ENCODE results near the gene TBC1D2. TPM values are rescaled to one million over a fixed set of nuclear protein-coding genes. Genes with fewer than 3 reads are reported as not detected.

Gene TBC1D2
- polyA plus RNA-seq, 2 of the 4 experiments (the other 2 are of a cell fraction), result 3.3 to 7.3 TPM

DNA sequence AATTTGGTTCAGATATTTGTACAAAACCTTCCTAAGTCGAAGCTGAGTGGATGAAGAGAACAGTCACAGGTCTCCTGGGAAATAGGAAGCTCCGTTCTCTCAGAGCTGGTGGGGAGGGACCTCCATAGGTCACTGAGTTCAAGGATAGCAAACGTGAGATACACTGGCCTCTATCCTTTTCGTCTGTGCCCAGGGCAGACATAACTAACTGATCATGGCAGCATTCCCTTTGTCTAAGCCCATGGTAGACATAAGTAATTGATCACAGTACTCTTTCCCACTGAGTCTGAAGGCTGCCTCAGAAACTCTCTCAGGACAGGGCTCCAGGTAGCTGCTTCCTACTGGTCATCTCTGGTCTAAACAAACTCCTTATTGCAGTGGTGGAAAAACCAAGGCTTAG, 50.8 kb downstream of the TBC1D2 start:
- WGBS (ENCODE audit: missing lambda C conversion rate), result 34% methylated on average over 4 of the region's 4 CpGs
- H3K27ac ChIP-seq, result no peak overlapping the region
- DNase-seq (ENCODE audit: low read depth in 1 of 2, low spot score in 1 of 2) (no peak), ATAC-seq (no peak), FAIRE-seq (no peak)
- CTCF ChIA-PET, result interaction anchor here (0.7 to 8.2 kb wide), 22 partner anchors 9 to 592 kb away, joined by 3 to 127 read pairs (median 6); partner anchors contain the start of genes ANKS6 and TBC1D2
- no peak overlapping the region for H3K4me2 ChIP-seq
- POLR2A ChIA-PET, result interaction anchor here (1.5 kb wide), 1 partner anchor 51 kb away, joined by 5 read pairs; the partner anchor contains the start of gene TBC1D2
- no peak overlapping the region for H3K4me3 ChIP-seq
- H3K9me3 ChIP-seq, result no peaks in the 10 kb centered on the region
- peaks cover 3% of the 10 kb centered on the region; the same call in 1 of the 3 replicates for H3K4me1 ChIP-seq
- TF ChIP-seq RNF2 (IDR thresholded peaks at IDR 0.05; ENCODE audit: borderline replicate concordance, low read depth) (no peak), RCOR1 (IDR thresholded peaks at IDR 0.05; ENCODE audit: low read depth, low read length) (no peak), EHMT2 (IDR thresholded peaks at IDR 0.05; ENCODE audit: low read depth) (no peak), RAD21 (conservative IDR thresholded peaks at IDR 0.05 in 1 of 2, IDR thresholded peaks at IDR 0.05 in 1 of 2) (no peak), SREBF2 (IDR thresholded peaks at IDR 0.05) (no peak)

DNA sequence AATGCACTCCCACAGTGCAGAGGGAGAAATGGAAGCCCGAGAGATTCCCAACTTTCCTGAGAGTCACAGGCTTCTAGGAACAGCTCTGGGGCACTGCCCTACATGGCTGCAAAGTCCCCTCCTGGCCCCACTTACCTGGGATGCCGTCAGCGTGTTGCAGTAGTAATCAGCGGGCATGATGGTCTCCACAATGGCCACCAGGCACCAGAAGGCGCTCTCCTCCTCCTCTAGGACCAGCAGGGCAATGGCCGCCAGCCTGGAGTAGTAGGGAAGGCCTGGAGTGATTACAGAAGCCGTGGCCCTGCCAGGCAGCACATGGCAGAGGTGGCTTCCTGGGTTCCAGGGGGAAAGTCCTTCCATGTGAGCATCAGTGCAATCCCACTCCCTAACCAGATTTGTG, 52.3 kb downstream of the TBC1D2 start:
- ChIA-PET CTCF (interaction anchor here (1.2 to 6.7 kb wide), 9 partner anchors 8 to 572 kb away, joined by 3 to 62 read pairs (median 5); partner anchors contain the start of gene TBC1D2), POLR2A (no interaction called here)
- H3K4me3 ChIP-seq, result no peak overlapping the region
- DNase-seq (ENCODE audit: low read depth in 1 of 2, low spot score in 1 of 2) (no peak), ATAC-seq (no peak), FAIRE-seq (no peak)
- H3K4me2 ChIP-seq, result no peak overlapping the region
- 69% methylated on average over 3 of the region's 7 CpGs for WGBS (ENCODE audit: missing lambda C conversion rate)
- no peaks in the 10 kb centered on the region for H3K9me3 ChIP-seq
- peaks cover 3% of the 10 kb centered on the region; the same call in 1 of the 3 replicates for H3K4me1 ChIP-seq
- TF ChIP-seq, protein P1, sequence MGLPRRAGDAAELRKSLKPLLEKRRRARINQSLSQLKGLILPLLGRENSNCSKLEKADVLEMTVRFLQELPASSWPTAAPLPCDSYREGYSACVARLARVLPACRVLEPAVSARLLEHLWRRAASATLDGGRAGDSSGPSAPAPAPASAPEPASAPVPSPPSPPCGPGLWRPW (IDR thresholded peaks at IDR 0.05), result no peak
- TF ChIP-seq, protein P2, sequence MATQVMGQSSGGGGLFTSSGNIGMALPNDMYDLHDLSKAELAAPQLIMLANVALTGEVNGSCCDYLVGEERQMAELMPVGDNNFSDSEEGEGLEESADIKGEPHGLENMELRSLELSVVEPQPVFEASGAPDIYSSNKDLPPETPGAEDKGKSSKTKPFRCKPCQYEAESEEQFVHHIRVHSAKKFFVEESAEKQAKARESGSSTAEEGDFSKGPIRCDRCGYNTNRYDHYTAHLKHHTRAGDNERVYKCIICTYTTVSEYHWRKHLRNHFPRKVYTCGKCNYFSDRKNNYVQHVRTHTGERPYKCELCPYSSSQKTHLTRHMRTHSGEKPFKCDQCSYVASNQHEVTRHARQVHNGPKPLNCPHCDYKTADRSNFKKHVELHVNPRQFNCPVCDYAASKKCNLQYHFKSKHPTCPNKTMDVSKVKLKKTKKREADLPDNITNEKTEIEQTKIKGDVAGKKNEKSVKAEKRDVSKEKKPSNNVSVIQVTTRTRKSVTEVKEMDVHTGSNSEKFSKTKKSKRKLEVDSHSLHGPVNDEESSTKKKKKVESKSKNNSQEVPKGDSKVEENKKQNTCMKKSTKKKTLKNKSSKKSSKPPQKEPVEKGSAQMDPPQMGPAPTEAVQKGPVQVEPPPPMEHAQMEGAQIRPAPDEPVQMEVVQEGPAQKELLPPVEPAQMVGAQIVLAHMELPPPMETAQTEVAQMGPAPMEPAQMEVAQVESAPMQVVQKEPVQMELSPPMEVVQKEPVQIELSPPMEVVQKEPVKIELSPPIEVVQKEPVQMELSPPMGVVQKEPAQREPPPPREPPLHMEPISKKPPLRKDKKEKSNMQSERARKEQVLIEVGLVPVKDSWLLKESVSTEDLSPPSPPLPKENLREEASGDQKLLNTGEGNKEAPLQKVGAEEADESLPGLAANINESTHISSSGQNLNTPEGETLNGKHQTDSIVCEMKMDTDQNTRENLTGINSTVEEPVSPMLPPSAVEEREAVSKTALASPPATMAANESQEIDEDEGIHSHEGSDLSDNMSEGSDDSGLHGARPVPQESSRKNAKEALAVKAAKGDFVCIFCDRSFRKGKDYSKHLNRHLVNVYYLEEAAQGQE (IDR thresholded peaks at IDR 0.05), result no peak
- TF ChIP-seq ESRRA (IDR thresholded peaks at IDR 0.05; ENCODE audit: borderline replicate concordance, low read length), result no peak
- no peak for TF ChIP-seq HEYL (CRISPR knock-in tag; IDR thresholded peaks at IDR 0.05)
- TF ChIP-seq, protein P3, sequence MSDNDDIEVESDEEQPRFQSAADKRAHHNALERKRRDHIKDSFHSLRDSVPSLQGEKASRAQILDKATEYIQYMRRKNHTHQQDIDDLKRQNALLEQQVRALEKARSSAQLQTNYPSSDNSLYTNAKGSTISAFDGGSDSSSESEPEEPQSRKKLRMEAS (IDR thresholded peaks at IDR 0.05), result no peak
- TF ChIP-seq, protein P4, sequence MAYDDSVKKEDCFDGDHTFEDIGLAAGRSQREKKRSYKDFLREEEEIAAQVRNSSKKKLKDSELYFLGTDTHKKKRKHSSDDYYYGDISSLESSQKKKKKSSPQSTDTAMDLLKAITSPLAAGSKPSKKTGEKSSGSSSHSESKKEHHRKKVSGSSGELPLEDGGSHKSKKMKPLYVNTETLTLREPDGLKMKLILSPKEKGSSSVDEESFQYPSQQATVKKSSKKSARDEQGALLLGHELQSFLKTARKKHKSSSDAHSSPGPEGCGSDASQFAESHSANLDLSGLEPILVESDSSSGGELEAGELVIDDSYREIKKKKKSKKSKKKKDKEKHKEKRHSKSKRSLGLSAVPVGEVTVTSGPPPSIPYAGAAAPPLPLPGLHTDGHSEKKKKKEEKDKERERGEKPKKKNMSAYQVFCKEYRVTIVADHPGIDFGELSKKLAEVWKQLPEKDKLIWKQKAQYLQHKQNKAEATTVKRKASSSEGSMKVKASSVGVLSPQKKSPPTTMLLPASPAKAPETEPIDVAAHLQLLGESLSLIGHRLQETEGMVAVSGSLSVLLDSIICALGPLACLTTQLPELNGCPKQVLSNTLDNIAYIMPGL (CRISPR knock-in tag; IDR thresholded peaks at IDR 0.05; ENCODE audit: borderline replicate concordance), result no peak
- no peak for TF ChIP-seq BHLHE40 (IDR thresholded peaks at IDR 0.05; ENCODE audit: low read depth, low read length)
- no peak for TF ChIP-seq TFCP2L1 (CRISPR knock-in tag; IDR thresholded peaks at IDR 0.05)
- TF ChIP-seq SMC3 (IDR thresholded peaks at IDR 0.05), result no peak
- no peak for TF ChIP-seq CEBPB (IDR thresholded peaks at IDR 0.05)
- no peak for TF ChIP-seq FOXS1 (CRISPR knock-in tag; IDR thresholded peaks at IDR 0.05)
- no peak for TF ChIP-seq NFE2L2 (conservative IDR thresholded peaks at IDR 0.05; ENCODE audit: low read length)
- TF ChIP-seq, protein P5, sequence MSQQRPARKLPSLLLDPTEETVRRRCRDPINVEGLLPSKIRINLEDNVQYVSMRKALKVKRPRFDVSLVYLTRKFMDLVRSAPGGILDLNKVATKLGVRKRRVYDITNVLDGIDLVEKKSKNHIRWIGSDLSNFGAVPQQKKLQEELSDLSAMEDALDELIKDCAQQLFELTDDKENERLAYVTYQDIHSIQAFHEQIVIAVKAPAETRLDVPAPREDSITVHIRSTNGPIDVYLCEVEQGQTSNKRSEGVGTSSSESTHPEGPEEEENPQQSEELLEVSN (IDR thresholded peaks at IDR 0.05; ENCODE audit: borderline replicate concordance, low read depth), result no peak
- no peak for TF ChIP-seq HOXB13 (CRISPR knock-in tag; IDR thresholded peaks at IDR 0.05; ENCODE audit: low read depth)
- no peak for TF ChIP-seq KDM5A (IDR thresholded peaks at IDR 0.05)
- TF ChIP-seq NPAS2 (CRISPR knock-in tag; IDR thresholded peaks at IDR 0.05; ENCODE audit: borderline replicate concordance), result no peak
- no peak for TF ChIP-seq CBX8 (IDR thresholded peaks at IDR 0.05)
- no peak for TF ChIP-seq ZC3H11A (IDR thresholded peaks at IDR 0.05)
- H3K27ac ChIP-seq, result no peak overlapping the region

All from A549 (cell line).